GM19468 (cell line): ENCODE results near the gene CALHM1.
"Not testable (repeated sequence)": the region's sequence is repeated elsewhere in the genome, so short reads cannot be mapped to it uniquely, and the experiment has no call there.

Experiments
- ATAC-seq: cut with Tn5 transposase; IDR thresholded peaks from one replicate; pipeline ENCODE4 v1.9.1; 2021; ENCODE audit warnings: mild to moderate bottlenecking, moderate library complexity, moderate number of reproducible peaks; ENCODE audit not compliant: unreplicated experiment; ENCODE audit errors: extremely low read depth

Gene CALHM1, protein sequence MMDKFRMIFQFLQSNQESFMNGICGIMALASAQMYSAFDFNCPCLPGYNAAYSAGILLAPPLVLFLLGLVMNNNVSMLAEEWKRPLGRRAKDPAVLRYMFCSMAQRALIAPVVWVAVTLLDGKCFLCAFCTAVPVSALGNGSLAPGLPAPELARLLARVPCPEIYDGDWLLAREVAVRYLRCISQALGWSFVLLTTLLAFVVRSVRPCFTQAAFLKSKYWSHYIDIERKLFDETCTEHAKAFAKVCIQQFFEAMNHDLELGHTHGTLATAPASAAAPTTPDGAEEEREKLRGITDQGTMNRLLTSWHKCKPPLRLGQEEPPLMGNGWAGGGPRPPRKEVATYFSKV

GRCh38 chr10:103458720-103459119 is at the start of gene CALHM1:
CALHM1 (minus strand) TSS chr10:103458900; CDS start chr10:103458751, 149 bp downstream.
- ATAC-seq, result no peak

GRCh38 chr10:103507235-103508191 is 48.8 kb upstream of the CALHM1 start:
- ATAC-seq, result no peak

- no peak for ATAC-seq
Observed at GRCh38 chr10:103506061-103506460, 47.4 kb upstream of the CALHM1 start.

GRCh38 chr10:103504181-103504783 is 45.6 kb upstream of the CALHM1 start:
- no peak for ATAC-seq

- ATAC-seq, result not testable (repeated sequence)
Observed at GRCh38 chr10:103503777-103504176, 45.1 kb upstream of the CALHM1 start.

DNA sequence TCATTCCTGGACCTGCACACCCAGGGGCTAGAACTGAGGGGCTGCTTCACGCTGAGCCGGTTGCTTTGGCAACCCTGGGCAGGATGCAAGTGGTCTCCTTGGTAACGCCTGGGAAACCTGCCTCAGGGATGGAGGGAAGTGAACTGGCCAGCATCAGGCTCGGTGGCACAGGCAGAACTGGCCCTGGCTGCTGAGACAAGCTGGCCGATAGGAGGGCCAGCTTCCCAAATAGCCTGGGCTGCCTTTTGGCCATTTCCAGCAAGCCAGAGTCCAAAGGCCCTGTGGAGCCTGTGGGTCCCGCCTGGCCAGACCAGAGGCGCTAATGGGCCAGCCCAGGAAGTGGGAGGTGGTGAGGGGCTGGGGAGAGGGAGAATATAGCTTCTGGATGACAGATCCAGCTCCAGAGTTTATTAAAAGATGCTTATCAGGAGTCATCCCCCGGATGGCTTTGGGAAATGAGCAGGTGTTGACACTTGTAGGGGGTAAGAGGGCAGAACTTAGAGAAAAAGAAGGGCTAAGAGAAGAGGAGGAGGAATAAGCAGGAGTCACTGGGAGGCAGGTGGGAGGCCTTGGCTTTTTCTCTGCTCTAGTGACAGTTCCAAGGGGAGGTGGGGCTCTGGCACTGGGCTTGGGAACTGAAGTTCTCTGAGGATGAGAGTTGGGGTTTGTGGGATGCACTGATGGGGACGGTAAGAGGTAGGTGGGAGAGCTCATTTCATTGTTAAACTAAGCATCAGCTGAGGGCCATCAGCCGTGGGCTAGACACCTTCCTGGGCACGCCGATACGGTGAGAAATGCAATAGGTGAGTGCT is 44.4 kb upstream of the CALHM1 start:
- no peak for ATAC-seq

DNA sequence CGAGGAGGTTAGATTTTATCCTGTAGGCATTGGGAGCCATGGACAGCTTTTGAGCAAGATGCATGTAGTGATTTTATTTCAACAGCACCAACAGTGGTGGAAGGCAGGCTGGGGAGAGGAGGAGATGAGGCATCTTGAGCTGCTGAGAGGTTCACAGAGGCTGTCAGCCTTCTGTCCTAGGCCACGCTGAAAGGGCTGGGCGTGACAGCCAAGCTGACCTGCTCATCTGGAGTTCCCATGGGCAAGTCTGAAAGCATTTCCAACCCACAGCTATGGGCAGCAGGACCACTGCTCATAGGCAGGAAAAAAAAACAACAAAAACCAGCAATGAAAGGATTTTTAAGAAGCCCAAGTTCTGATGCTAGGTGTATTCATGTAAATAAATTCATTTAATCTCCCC is 42.5 kb upstream of the CALHM1 start:
- ATAC-seq, result no peak

- ATAC-seq, result no peak
Observed at GRCh38 chr10:103500481-103500880, 41.8 kb upstream of the CALHM1 start.

DNA sequence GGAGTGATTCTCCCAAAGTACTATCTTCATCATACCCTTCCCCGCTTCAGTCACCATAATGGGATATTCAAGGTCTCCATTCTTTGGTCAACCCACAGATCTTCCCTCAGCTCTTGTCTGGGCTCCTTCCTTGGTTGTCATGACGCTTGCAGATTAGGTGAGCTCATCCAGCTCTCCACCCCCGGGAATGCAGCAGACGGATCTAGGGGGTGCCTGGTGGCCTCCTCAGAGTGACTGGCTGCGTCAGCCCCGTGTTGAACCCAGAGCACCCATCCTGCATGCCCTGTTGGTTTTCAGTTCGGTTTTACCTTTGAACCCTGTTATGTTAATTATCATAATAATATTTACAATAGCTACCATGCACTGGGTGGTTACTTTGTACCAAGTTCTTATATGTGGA is 41.2 kb upstream of the CALHM1 start:
- ATAC-seq, result no peak

DNA sequence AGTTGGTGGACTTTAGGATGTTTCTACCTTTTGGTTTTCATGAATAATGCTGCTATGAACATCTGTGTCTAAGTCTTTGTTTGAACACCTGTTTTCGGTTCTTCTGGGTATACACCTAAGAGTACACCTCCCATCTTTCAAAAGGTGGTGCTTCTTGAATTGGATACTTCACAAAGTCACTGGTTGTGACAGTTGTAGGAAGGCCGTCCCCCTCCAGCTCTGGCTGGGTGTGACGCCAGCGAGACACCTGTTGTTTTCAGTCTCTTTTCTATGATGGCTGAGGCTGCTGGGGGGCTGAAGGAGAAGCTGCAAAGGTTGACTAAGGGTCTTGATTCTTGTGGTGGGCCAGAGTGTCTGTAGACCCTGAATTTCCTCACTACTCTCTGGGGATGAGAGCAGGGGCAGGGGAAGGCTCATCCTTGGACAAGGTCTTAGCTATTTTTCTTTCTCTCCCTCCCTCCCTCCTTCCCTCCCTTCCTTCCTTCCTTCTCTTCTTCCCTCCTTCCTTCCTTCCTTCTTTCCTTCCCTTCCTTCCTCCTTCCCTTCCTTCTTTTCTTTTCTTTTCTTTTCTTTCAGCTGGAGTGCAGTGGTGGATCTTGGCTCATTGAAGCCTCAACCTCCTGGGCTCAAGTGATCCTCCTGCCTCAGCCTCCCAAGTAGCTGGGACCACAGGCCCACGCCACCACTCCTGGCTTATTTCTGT is 40.4 kb upstream of the CALHM1 start:
- ATAC-seq, result no peak

GRCh38 chr10:103497161-103497915 is 38.6 kb upstream of the CALHM1 start:
- ATAC-seq, result no peak

GRCh38 chr10:103495321-103495720 is 36.6 kb upstream of the CALHM1 start:
- no peak for ATAC-seq

GRCh38 chr10:103493916-103494877 is 35.5 kb upstream of the CALHM1 start:
- no peak for ATAC-seq

- ATAC-seq, result no peak
Observed at GRCh38 chr10:103493362-103493915, 34.7 kb upstream of the CALHM1 start, which contains the start of gene NEURL1. NEURL1 (plus strand) TSS chr10:103493705; CDS start chr10:103494388, 683 bp downstream.

DNA sequence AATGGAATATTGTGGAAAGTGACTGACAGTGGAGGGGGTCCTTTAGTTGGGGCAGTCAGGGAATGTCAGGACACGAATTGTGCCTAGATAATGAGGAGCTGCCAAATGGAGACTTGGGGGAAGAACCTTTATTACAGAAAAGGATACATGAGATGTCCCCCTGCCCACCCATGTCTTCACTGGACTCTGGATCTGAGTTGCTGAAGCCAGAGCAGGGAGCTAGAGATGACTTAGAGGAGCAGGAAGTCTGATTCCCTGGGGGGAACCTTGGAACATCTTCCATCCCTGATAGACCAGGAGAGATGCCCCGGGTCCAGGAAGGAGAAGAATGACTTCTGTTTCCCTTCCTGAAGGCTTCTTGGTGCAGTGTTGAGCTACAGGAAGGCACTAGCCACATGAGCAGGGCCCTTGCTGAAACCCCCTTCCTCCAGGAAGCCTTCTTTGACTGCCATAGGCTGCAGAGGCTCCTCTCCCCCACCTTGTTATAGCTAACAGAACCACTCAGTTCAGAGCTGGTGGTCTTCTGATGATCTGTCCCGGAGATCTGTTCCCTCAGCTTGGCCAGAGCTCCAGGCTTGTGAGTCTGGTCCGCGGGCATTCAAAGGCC is 34.1 kb upstream of the CALHM1 start:
- no peak for ATAC-seq

- no peak for ATAC-seq
Observed at GRCh38 chr10:103491729-103492364, 33.1 kb upstream of the CALHM1 start.
